ENCODE data around the gene DOCK10.
"Not testable (repeated sequence)": the region's sequence is repeated elsewhere in the genome, so short reads cannot be mapped to it uniquely, and the experiment has no call there.

Gene DOCK10

DNA sequence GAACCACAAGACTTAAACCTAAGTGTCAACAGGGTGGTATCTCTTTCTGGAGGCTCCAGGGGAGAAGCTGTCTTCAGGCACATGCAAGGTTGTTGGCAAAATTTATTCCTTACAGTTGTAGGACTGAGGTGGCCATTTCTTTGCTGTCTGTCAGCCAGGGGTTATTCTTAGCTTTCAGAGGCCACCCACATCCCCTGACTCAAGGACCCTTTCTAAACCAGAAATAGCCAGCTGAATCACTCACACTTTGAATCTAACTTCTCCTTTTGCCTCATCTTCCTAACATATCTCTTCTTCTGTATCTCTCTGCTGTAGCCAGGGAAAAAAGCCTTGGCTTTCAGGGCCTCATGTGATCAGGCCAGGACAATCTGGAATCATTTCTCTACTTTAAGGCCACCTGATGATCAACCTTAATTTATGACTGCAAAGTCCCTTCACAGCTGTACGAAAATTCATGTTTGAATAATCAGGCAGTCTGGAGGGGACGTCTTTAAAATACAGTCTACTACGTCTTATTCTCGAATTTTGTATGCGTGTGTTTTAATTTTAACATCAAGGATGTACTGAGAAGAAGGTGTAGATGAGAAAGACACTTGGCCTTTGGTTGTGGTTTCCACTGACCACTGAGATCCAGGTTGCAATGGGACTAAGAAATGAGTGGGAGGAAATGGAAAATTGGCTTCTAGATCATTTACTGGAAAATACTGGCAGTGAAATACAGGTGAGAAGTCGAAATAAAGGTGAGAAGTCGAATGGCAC, 90.4 kb downstream of the DOCK10 start:
- no peak overlapping the region for H3K4me3 ChIP-seq (ENCODE audit: low read depth, low read length)
- DNase-seq (ENCODE audit: low read depth), result no peak
- TF ChIP-seq, protein P1, sequence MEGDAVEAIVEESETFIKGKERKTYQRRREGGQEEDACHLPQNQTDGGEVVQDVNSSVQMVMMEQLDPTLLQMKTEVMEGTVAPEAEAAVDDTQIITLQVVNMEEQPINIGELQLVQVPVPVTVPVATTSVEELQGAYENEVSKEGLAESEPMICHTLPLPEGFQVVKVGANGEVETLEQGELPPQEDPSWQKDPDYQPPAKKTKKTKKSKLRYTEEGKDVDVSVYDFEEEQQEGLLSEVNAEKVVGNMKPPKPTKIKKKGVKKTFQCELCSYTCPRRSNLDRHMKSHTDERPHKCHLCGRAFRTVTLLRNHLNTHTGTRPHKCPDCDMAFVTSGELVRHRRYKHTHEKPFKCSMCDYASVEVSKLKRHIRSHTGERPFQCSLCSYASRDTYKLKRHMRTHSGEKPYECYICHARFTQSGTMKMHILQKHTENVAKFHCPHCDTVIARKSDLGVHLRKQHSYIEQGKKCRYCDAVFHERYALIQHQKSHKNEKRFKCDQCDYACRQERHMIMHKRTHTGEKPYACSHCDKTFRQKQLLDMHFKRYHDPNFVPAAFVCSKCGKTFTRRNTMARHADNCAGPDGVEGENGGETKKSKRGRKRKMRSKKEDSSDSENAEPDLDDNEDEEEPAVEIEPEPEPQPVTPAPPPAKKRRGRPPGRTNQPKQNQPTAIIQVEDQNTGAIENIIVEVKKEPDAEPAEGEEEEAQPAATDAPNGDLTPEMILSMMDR (IDR thresholded peaks at IDR 0.05; ENCODE audit: control insufficient read depth, extremely low read depth, insufficient read depth), result no peak

- DNase-seq (ENCODE audit: low read depth), result no peak
- TF ChIP-seq, protein P1 (IDR thresholded peaks at IDR 0.05; ENCODE audit: control insufficient read depth, extremely low read depth, insufficient read depth), result no peak
- no peak overlapping the region for H3K4me3 ChIP-seq (ENCODE audit: low read depth, low read length)
Measured at GRCh38 chr2:224948859-224949258, 93.4 kb downstream of the DOCK10 start.

- H3K4me3 ChIP-seq (ENCODE audit: low read depth, low read length), result no peak overlapping the region
- DNase-seq (ENCODE audit: low read depth), result no peak
- TF ChIP-seq, protein P1 (IDR thresholded peaks at IDR 0.05; ENCODE audit: control insufficient read depth, extremely low read depth, insufficient read depth), result no peak
Measured at GRCh38 chr2:224948005-224948404, 94.3 kb downstream of the DOCK10 start.

- H3K4me3 ChIP-seq (ENCODE audit: low read depth, low read length), result no peak overlapping the region
- TF ChIP-seq, protein P1 (IDR thresholded peaks at IDR 0.05; ENCODE audit: control insufficient read depth, extremely low read depth, insufficient read depth), result no peak
- no peak for DNase-seq (ENCODE audit: low read depth)
Measured at GRCh38 chr2:224947566-224947965, 94.7 kb downstream of the DOCK10 start.

DNA sequence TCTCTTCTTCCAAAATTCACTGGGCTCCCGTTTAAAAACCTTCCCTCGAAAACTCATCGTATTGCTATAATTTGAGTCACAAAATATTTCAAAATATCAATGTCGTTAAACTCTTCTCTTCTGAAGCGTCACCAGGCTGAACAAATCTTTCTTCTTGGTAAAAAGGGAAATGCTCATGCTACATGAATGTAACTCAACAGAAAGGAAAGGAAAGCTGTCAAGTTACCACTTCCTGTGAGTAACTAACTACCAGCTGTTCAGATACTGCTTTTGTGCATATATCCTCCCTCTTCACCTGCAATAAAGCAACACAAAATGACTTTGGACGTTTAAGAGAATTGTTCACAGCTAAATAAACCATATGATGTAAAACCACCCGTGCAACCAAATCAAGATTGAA, 95.4 kb downstream of the DOCK10 start:
- DNase-seq (ENCODE audit: low read depth), result no peak
- TF ChIP-seq, protein P1 (IDR thresholded peaks at IDR 0.05; ENCODE audit: control insufficient read depth, extremely low read depth, insufficient read depth), result no peak
- H3K4me3 ChIP-seq (ENCODE audit: low read depth, low read length), result no peak overlapping the region

- H3K4me3 ChIP-seq (ENCODE audit: low read depth, low read length), result no peak overlapping the region
- DNase-seq (ENCODE audit: low read depth), result no peak
- TF ChIP-seq, protein P1 (IDR thresholded peaks at IDR 0.05; ENCODE audit: control insufficient read depth, extremely low read depth, insufficient read depth), result no peak
Measured at GRCh38 chr2:224944707-224945547, 97.3 kb downstream of the DOCK10 start.

DNA sequence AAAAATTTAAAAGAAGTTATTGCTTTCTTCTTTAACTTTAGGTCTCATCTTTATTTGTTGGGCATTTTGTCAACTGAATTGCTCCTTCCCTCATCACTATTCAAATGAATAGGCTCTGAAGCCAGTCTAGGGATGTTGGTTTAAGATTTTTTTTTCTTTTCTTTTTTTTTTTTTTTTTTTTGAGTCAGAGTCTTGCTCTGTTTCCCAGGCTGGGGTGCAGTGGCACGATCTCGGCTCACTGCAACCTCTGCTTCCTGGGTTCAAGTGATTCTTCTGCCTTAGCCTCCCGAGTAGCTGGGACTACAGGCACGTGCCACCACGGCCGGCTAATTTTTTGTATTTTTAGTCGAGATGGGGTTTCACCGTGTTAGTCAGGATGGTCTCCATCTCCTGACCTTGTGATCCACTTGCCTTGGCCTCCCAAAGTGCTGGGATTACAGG, 98.6 kb downstream of the DOCK10 start:
- not testable (repeated sequence) for DNase-seq (ENCODE audit: low read depth); H3K4me3 ChIP-seq (ENCODE audit: low read depth, low read length)
